Fibroblast of mammary gland (primary cell): Measurements from ENCODE around the gene GULP1.

Experiments
- DNase-seq: peaks from one replicate; pipeline ENCODE4 v3.0.0-alpha.2; 2010; ENCODE audit warnings: low read depth
- H3K4me3 ChIP-seq: 2 replicates; pipeline ENCODE4 v1.5.1; 2011; ENCODE audit warnings: low read depth, mild to moderate bottlenecking, low read length, moderate library complexity; ENCODE audit not compliant: control insufficient read depth
- TF ChIP-seq, protein P1 (sequence below): conservative IDR thresholded peaks from 2 replicates; pipeline ENCODE4 v1.5.1; 2011; ENCODE audit warnings: low read depth, low read length, inconsistent platforms; ENCODE audit not compliant: control insufficient read depth, insufficient read depth

The GULP1 gene

DNA sequence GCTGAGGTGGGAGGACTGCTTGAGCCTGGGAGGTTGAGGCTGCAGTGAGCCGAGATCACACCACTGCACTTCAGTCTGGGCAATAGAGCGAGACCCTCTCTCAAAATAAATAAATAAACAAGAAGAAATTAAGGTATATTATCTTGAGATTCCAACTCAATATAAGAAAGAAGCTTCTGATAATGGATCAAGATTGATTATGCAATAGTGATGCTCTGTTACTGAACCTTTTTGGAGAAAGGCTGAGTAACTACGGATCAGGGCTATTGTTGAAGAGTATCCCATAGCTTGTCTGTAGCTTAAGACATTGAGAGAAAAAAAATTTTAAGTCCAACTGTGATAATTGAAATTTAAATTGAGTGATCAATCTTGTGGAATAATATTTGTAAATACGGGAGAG, 17.7 kb downstream of the GULP1 start:
- TF ChIP-seq, protein P1, sequence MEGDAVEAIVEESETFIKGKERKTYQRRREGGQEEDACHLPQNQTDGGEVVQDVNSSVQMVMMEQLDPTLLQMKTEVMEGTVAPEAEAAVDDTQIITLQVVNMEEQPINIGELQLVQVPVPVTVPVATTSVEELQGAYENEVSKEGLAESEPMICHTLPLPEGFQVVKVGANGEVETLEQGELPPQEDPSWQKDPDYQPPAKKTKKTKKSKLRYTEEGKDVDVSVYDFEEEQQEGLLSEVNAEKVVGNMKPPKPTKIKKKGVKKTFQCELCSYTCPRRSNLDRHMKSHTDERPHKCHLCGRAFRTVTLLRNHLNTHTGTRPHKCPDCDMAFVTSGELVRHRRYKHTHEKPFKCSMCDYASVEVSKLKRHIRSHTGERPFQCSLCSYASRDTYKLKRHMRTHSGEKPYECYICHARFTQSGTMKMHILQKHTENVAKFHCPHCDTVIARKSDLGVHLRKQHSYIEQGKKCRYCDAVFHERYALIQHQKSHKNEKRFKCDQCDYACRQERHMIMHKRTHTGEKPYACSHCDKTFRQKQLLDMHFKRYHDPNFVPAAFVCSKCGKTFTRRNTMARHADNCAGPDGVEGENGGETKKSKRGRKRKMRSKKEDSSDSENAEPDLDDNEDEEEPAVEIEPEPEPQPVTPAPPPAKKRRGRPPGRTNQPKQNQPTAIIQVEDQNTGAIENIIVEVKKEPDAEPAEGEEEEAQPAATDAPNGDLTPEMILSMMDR: no peak
- no peak for DNase-seq
- no peak overlapping the region for H3K4me3 ChIP-seq

- DNase-seq: peak; percentile 17
- TF ChIP-seq, protein P1: no peak
- no peak overlapping the region for H3K4me3 ChIP-seq
These were observed 22.8 kb downstream of the GULP1 start for GRCh38 chr2:188314314-188315054.

- no peak for DNase-seq
- H3K4me3 ChIP-seq: no peak overlapping the region
- TF ChIP-seq, protein P1: no peak
These were observed 24.1 kb downstream of the GULP1 start for GRCh38 chr2:188315750-188316149.

DNA sequence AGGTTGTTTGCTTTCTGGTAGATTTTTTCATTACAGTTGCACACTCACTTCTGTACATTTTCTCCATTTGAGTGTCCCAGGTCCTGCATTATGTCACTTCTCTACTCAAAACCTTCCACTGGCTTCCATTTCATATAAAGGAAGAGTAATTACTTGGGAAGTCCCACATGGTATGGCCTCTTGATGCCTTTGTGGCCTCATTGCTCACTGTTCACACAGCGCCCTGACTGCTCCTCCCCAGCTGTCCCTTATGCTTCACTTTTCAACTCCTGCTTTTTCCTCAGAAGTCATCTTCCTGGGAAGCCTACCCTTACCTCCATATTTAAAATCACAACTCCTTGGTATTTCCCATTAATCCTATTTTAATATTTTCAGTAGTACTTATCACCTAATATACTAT, 24.7 kb downstream of the GULP1 start:
- TF ChIP-seq, protein P1: no peak
- DNase-seq: no peak
- H3K4me3 ChIP-seq: no peak overlapping the region

DNA sequence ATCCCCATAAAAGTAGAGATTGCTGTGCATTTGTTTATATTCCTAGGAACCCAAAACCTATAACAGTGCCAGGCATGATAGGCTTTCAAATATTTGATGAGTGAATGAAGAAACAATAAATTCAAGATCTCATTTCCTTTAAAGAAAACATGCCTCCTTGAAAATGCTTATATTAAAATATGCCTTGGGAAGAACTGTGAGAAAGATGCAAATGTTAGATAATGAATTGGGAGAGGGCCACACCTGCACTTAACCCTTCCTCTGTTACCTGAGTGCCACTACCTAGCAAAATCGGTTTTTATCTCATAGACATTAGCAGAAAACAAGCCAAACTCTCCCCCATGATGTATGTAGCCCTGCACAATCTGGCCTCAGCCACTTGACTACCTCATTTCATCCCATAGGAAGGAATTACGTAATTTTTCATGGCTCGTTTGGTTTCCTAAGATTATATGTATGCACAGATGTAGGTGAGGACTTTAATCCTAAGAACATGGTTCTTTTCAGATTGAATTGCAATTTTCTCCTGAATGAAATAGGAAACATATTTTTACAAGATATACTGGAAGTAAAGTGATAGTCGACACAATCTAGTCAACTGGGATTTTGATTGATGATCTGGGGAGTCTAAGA, 25.2 kb downstream of the GULP1 start:
- TF ChIP-seq, protein P1: no peak
- H3K4me3 ChIP-seq: no peak overlapping the region
- DNase-seq: no peak

- no peak for DNase-seq
- H3K4me3 ChIP-seq: no peak overlapping the region
- TF ChIP-seq, protein P1: no peak
These were observed 26.6 kb downstream of the GULP1 start for GRCh38 chr2:188318161-188318749.
